SU-DHL-6 (cell line): ENCODE measurements around the gene MASP2.

Source experiments
- CTCF ChIP-seq: fragments of 200-600 bp; sonication (generic); IDR thresholded peaks from one replicate; pipeline ENCODE4 v1.5.1; 2017; ENCODE audit warnings: antibody characterized with exemption, mild to moderate bottlenecking, low read length, moderate library complexity; ENCODE audit not compliant: insufficient read depth, poor library complexity, severe bottlenecking
- EZH2phosphoT487 ChIP-seq: fragments of 200-600 bp; sonication (generic), shearing (Covaris generic); conservative IDR thresholded peaks from 2 replicates; pipeline ENCODE4 v1.6.1; 2018; ENCODE audit warnings: mild to moderate bottlenecking, antibody characterized with exemption, low read length, moderate library complexity, mixed read lengths

DNA sequence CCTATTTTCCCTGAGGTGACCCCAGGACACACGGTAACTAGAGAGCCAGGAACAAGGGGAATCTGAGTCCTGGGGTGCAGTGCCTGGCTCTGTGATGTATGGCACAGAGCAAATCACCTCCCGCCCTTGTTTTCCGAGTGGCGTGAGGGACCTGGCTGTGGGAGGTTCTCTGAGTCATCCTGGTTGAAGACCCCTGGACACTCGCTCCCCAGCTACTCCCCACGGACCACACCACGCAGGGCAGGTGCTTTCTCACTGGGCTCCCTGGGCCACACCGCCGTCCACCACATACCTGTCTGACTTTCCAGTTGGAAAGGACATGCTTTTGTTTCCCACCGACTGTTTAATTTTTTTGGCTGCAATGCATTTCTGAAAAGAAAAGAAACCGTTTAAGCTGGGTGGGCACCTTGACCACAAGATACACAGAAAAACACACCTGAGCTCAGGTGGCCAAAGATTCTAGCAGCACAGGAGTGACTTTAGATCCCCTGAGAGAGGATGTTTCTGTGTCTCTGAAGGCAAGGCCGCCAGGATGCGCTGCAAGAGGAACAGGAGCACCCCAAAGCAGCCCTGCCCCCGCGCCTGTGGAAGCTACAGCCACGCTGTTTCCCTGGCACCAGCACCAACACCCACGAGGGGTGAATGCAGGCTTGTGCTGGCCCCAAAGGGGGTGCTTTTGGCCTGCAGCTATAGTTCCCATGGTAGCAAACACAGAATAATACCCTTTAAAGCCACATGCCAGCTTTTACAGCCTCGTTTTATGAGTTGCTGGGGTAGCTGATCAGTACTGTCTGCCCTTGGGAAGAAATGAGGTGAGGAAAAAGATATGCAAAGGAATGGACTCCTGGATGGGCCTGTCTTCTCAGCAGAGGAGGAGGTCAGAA, 20.9 kb upstream of the MASP2 start:
- TF ChIP-seq CTCF (no peak), EZH2phosphoT487 (no peak)
